ENCODE measurements around the gene CHTF18.

DNA sequence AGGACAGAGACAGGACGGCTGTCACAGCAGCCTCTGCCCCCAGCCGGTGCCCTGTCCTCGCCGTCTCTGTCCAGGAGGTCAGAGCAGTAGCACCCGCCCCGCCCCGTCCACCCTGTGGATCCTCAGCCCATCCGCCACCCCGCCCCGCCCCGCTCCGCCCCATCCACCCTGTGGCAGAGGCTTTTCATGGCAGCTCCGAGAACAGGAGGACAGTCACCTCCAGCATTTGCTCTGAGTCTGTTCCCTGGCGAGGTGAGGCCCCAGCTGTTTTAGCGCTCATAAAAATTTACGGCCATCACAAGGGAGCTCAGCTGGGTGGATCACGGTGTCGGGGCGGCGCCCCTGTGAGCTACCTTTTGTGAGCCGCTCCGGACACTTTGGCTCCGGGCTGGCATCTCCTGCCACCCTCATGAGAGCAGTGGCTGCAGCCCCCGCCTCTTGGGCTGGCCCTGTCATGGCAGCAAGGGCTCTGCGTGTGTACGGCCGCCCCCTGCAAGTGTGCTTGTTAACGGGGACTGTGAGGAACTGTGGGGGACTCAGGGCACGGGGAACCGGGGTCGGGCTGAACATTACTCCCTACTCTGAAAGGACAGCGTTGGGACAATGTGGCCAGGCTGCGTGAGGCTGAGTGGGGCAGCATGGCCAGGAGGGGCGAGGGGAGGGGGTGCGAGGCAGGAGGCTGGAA, 44.4 kb downstream of the CHTF18 start:
- TF ChIP-seq CTCF (IDR thresholded peaks at IDR 0.05), result no peak
- no peak for TF ChIP-seq POLR2A (IDR thresholded peaks at IDR 0.05)

Measured in esophagus squamous epithelium (tissue), 4 donors.